Keratinocyte (primary cell): ENCODE results near the gene CD226. TPM values are rescaled to one million over a fixed set of nuclear protein-coding genes. Genes with fewer than 3 reads are reported as not detected.

Experiments
- DNase-seq: peaks from one replicate; pipeline ENCODE4 v3.0.0-alpha.2; 2011; ENCODE audit warnings: low read depth, missing footprints, low spot score
- FAIRE-seq: peaks from 2 replicates; lab custom pipeline; 2011; peaks lifted over from hg19 to GRCh38; lab: Jason Lieb, UNC
- H2AFZ ChIP-seq: 2 replicates; pipeline ENCODE4 v1.6.0; 2012; ENCODE audit warnings: low read length, control low read depth, inconsistent platforms; ENCODE audit not compliant: control insufficient read depth
- H3K27ac ChIP-seq: 2 replicates; pipeline ENCODE4 v1.5.1; 2011; ENCODE audit warnings: low read length; ENCODE audit not compliant: control insufficient read depth, insufficient read depth
- H3K27me3 ChIP-seq: 3 replicates; pipeline ENCODE4 v1.6.0; 2011; ENCODE audit warnings: low read length; ENCODE audit not compliant: control insufficient read depth, insufficient read depth; ENCODE audit errors: extremely low read depth
- H3K36me3 ChIP-seq, 2 experiments: 2 replicates in 1 of 2; 3 replicates in 1 of 2; pipeline ENCODE4 v1.5.1; 2011; ENCODE audit warnings: low read length in 2 of 2, mild to moderate bottlenecking in 1 of 2; ENCODE audit not compliant: control insufficient read depth in 2 of 2, insufficient read depth in 2 of 2; ENCODE audit errors: extremely low read depth in 1 of 2
- H3K4me1 ChIP-seq: 3 replicates; pipeline ENCODE4 v1.5.1; 2011; ENCODE audit warnings: low read length; ENCODE audit not compliant: control insufficient read depth, insufficient read depth; ENCODE audit errors: extremely low read depth
- H3K4me2 ChIP-seq: 3 replicates; pipeline ENCODE4 v1.6.0; 2011; ENCODE audit warnings: low read depth, low read length; ENCODE audit not compliant: control insufficient read depth, insufficient read depth; ENCODE audit errors: extremely low read depth
- H3K4me3 ChIP-seq, 3 experiments: fragments of 200-600 bp in 1 of 3; sonication (generic) in 1 of 3; 2 replicates in 2 of 3; 3 replicates in 1 of 3; pipeline ENCODE4 v1.5.1; 2011 to 2016; ENCODE audit warnings: low read length in 3 of 3, mild to moderate bottlenecking in 3 of 3, control low read depth in 2 of 3, inconsistent platforms in 1 of 3, low read depth in 1 of 3, mixed read lengths in 1 of 3, mixed run types in 1 of 3, moderate library complexity in 1 of 3; ENCODE audit not compliant: control insufficient read depth in 2 of 3, insufficient read depth in 2 of 3; ENCODE audit errors: extremely low read depth in 1 of 3
- H3K79me2 ChIP-seq: 2 replicates; pipeline ENCODE4 v1.6.0; 2012; ENCODE audit warnings: low read length; ENCODE audit not compliant: control insufficient read depth, insufficient read depth
- H3K9ac ChIP-seq: 3 replicates; pipeline ENCODE4 v1.6.0; 2011; ENCODE audit warnings: low read length; ENCODE audit not compliant: control insufficient read depth, insufficient read depth; ENCODE audit errors: extremely low read depth
- H3K9me1 ChIP-seq: 3 replicates; pipeline ENCODE4 v1.6.0; 2011; ENCODE audit warnings: low read length; ENCODE audit not compliant: control insufficient read depth, insufficient read depth; ENCODE audit errors: extremely low read depth
- H3K9me3 ChIP-seq: 2 replicates; pipeline ENCODE4 v1.5.1; 2012; ENCODE audit warnings: low read depth, low read length; ENCODE audit not compliant: control insufficient read depth
- H4K20me1 ChIP-seq: 3 replicates; pipeline ENCODE4 v1.6.0; 2011; ENCODE audit warnings: low read length; ENCODE audit not compliant: control insufficient read depth, insufficient read depth; ENCODE audit errors: extremely low read depth
- CTCF ChIP-seq, 3 experiments: IDR thresholded peaks in 1 of 3; conservative IDR thresholded peaks in 1 of 3; optimal IDR thresholded peaks in 1 of 3; 2 replicates in 2 of 3; 3 replicates in 1 of 3; pipeline versions ENCODE3 to v1.5.1; 2011; ENCODE audit warnings: low read length in 3 of 3, mild to moderate bottlenecking in 3 of 3, moderate library complexity in 2 of 3, control low read depth in 1 of 3, inconsistent platforms in 1 of 3; ENCODE audit not compliant: insufficient read depth in 2 of 3; ENCODE audit errors: extremely low read depth in 1 of 3
- EZH2 ChIP-seq: IDR thresholded peaks from one replicate; pipeline ENCODE4 v1.6.1; 2012; ENCODE audit warnings: inconsistent platforms, mild to moderate bottlenecking, low read length, moderate library complexity
- dilution Hi-C: fragments of 300-500 bp; cut with MboI; formaldehyde crosslinking; loops from one replicate; pipeline ENCODE4 v1.7.0; 2020; ENCODE audit warnings: low sequenced_read_pairs; ENCODE audit not compliant: extremely low pct_ligation_motif_present
- polyA plus RNA-seq, 5 experiments: library from polyadenylated mRNA; depleted of rRNA in 3 of 5; stranded (reverse) in 3 of 5; stranded (forward) in 1 of 5; unstranded in 1 of 5; fragments of >200 nt; gene quantifications; 1 replicate in 1 of 5; 2 replicates in 3 of 5; 3 replicates in 1 of 5; pipeline versions ENCODE4 v1.2.1 to v1.2.3, GENCODE V29; 2011 to 2012; ENCODE audit warnings: missing spikeins in 2 of 5, low read depth in 1 of 5, low replicate concordance in 1 of 5

Gene CD226
- polyA plus RNA-seq, 1 donor (not counting 4 experiments of a cell fraction or from before 2014, with no cell fraction given) = 1.3 TPM

GRCh38 chr18:69814861-69815385 lies 132.8 kb downstream of the CD226 start:
- no peaks in the 10 kb centered on the region for H4K20me1 ChIP-seq
- DNase-seq (no peak), FAIRE-seq (no peak)
- TF ChIP-seq EZH2 = no peak
- TF ChIP-seq CTCF (optimal IDR thresholded peaks at IDR 0.05 in 1 of 3, IDR thresholded peaks at IDR 0.05 in 1 of 3, conservative IDR thresholded peaks at IDR 0.05 in 1 of 3; ENCODE audit: extremely low read depth in 1 of 3, insufficient read depth in 2 of 3, low read length in 3 of 3) = no peak
- H3K27me3 ChIP-seq = no peaks in the 10 kb centered on the region
- no peak overlapping the region for H3K9ac ChIP-seq
- H3K4me3 ChIP-seq = no peak overlapping the region
- H3K79me2 ChIP-seq = no peaks in the 10 kb centered on the region
- dilution Hi-C loops = no loop called here
- no peaks in the 10 kb centered on the region for H3K36me3 ChIP-seq
- no peaks in the 10 kb centered on the region for H3K4me1 ChIP-seq
- H3K4me2 ChIP-seq = no peak overlapping the region
- no peak overlapping the region for H3K27ac ChIP-seq
- no peaks in the 10 kb centered on the region for H3K9me3 ChIP-seq
- H3K9me1 ChIP-seq = no peaks in the 10 kb centered on the region
- no peak overlapping the region for H2AFZ ChIP-seq

GRCh38 chr18:69813559-69813958 lies 134.1 kb downstream of the CD226 start:
- no peaks in the 10 kb centered on the region for H3K4me1 ChIP-seq
- TF ChIP-seq CTCF (optimal IDR thresholded peaks at IDR 0.05 in 1 of 3, IDR thresholded peaks at IDR 0.05 in 1 of 3, conservative IDR thresholded peaks at IDR 0.05 in 1 of 3; ENCODE audit: extremely low read depth in 1 of 3, insufficient read depth in 2 of 3, low read length in 3 of 3) (no peak), EZH2 (no peak)
- H3K4me2 ChIP-seq = no peak overlapping the region
- H4K20me1 ChIP-seq = no peaks in the 10 kb centered on the region
- no peak for DNase-seq
- H3K9ac ChIP-seq = no peak overlapping the region
- H3K4me3 ChIP-seq = no peak overlapping the region
- no peaks in the 10 kb centered on the region for H3K27me3 ChIP-seq
- H3K9me1 ChIP-seq = no peaks in the 10 kb centered on the region
- dilution Hi-C loops = no loop called here
- H3K79me2 ChIP-seq = no peaks in the 10 kb centered on the region
- no peak overlapping the region for H2AFZ ChIP-seq
- no peak overlapping the region for H3K27ac ChIP-seq
- FAIRE-seq = no peak
- no peaks in the 10 kb centered on the region for H3K36me3 ChIP-seq
- no peaks in the 10 kb centered on the region for H3K9me3 ChIP-seq
